ENCODE data around the gene CMTM8.

GRCh38 chr3:32229565-32229964 is 8.9 kb upstream of the CMTM8 start:
- no peak for TF ChIP-seq TOX (CRISPR knock-in tag; IDR thresholded peaks at IDR 0.05; ENCODE audit: borderline replicate concordance)
- TF ChIP-seq BACH2 (CRISPR knock-in tag; IDR thresholded peaks at IDR 0.05; ENCODE audit: borderline replicate concordance), result no peak
- no peak for TF ChIP-seq TCF4 (CRISPR knock-in tag; IDR thresholded peaks at IDR 0.05; ENCODE audit: borderline replicate concordance)
- TF ChIP-seq ISL1 (CRISPR knock-in tag; IDR thresholded peaks at IDR 0.05), result no peak
- TF ChIP-seq CREB5 (CRISPR knock-in tag; IDR thresholded peaks at IDR 0.05; ENCODE audit: low read depth), result no peak
- no peak for TF ChIP-seq ZNF565 (CRISPR knock-in tag; conservative IDR thresholded peaks at IDR 0.05; ENCODE audit: low read depth)
- TF ChIP-seq PATZ1 (CRISPR knock-in tag; IDR thresholded peaks at IDR 0.05; ENCODE audit: borderline replicate concordance), result no peak

Data from SK-N-SH treated with all-trans-retinoic acid at 6 μM for 48 hours (cell line).